Coronary artery (tissue), 2 donors: ENCODE data around the gene CFDP1.

Experiments
- DNase-seq: peaks from one replicate; pipeline ENCODE4 v3.0.0-alpha.2; 2017; ENCODE audit warnings: low spot score
- H3K27ac ChIP-seq, 2 donors: fragments of 200-600 bp; sonication (generic); one replicate each; pipeline ENCODE4 v1.5.1; 2016 to 2019
- H3K4me3 ChIP-seq: fragments of 200-600 bp; sonication (generic); 2 replicates; pipeline ENCODE4 v1.5.1; 2016; ENCODE audit warnings: mild to moderate bottlenecking, moderate library complexity
- CTCF ChIP-seq: fragments of 200-600 bp; sonication (generic); IDR thresholded peaks from one replicate; pipeline ENCODE4 v1.5.1; 2019; ENCODE audit warnings: antibody characterized with exemption

CFDP1 gene

GRCh38 chr16:75432828-75433731 is at the start of gene CFDP1:
Gene CFDP1, minus strand, starts transcription at chr16:75433503. Its CDS starts 151 bp downstream, at chr16:75433352.
- TF ChIP-seq CTCF = no peak
- H3K27ac ChIP-seq = peak within 1 kb of the TSS; percentile 91 to 98
- peak within 1 kb of the TSS; percentile 72 for H3K4me3 ChIP-seq
- peak; percentile 95 for DNase-seq

GRCh38 chr16:75482434-75483205 is 49.3 kb upstream of the CFDP1 start:
- TF ChIP-seq CTCF = no peak
- no peak overlapping the region for H3K4me3 ChIP-seq
- no peak overlapping the region for H3K27ac ChIP-seq
- no peak for DNase-seq

GRCh38 chr16:75481475-75481874 is 48.2 kb upstream of the CFDP1 start:
- DNase-seq = no peak
- Histone ChIP-seq H3K27ac (no peak overlapping the region), H3K4me3 (no peak overlapping the region)
- no peak for TF ChIP-seq CTCF

- DNase-seq = no peak
These were observed 46.2 kb upstream of the CFDP1 start for GRCh38 chr16:75479421-75479990.

GRCh38 chr16:75478480-75479345 is 45.4 kb upstream of the CFDP1 start:
- Histone ChIP-seq H3K27ac (no peak overlapping the region), H3K4me3 (no peak overlapping the region)
- TF ChIP-seq CTCF = no peak
- DNase-seq = no peak

More at GRCh38 chr16:75479421-75479990, 46.2 kb upstream of the CFDP1 start:
- TF ChIP-seq CTCF = no peak
- H3K27ac ChIP-seq = no peak overlapping the region
- H3K4me3 ChIP-seq = no peak overlapping the region

- Histone ChIP-seq H3K27ac (no peak overlapping the region), H3K4me3 (no peak overlapping the region)
- no peak for TF ChIP-seq CTCF
- no peak for DNase-seq
These were observed 44.6 kb upstream of the CFDP1 start for GRCh38 chr16:75477680-75478473.
